ENCODE measurements around the gene SCFD2. TPM values are rescaled to one million over a fixed set of nuclear protein-coding genes. Genes with fewer than 3 reads are reported as not detected.
"Not testable (repeated sequence)": the region's sequence is repeated elsewhere in the genome, so short reads cannot be mapped to it uniquely, and the experiment has no call there.

SCFD2 gene
- total RNA-seq, 4 donors from 2014 or later: 24.7 to 49.2 (median 33.9) TPM

- TF ChIP-seq POLR2A (IDR thresholded peaks at IDR 0.05): no peak
- TF ChIP-seq, protein P1, sequence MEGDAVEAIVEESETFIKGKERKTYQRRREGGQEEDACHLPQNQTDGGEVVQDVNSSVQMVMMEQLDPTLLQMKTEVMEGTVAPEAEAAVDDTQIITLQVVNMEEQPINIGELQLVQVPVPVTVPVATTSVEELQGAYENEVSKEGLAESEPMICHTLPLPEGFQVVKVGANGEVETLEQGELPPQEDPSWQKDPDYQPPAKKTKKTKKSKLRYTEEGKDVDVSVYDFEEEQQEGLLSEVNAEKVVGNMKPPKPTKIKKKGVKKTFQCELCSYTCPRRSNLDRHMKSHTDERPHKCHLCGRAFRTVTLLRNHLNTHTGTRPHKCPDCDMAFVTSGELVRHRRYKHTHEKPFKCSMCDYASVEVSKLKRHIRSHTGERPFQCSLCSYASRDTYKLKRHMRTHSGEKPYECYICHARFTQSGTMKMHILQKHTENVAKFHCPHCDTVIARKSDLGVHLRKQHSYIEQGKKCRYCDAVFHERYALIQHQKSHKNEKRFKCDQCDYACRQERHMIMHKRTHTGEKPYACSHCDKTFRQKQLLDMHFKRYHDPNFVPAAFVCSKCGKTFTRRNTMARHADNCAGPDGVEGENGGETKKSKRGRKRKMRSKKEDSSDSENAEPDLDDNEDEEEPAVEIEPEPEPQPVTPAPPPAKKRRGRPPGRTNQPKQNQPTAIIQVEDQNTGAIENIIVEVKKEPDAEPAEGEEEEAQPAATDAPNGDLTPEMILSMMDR (IDR thresholded peaks at IDR 0.05): no peak
- TF ChIP-seq EP300 (IDR thresholded peaks at IDR 0.05): no peak
- no peak overlapping the region for H3K27ac ChIP-seq
- WGBS, 2 donors: 59 to 62% methylated on average over 10 of the region's 10 CpGs
- H3K27me3 ChIP-seq: no peaks in the 10 kb centered on the region
- DNase-seq (ENCODE audit: low spot score in 2 of 2): no peak
- H3K36me3 ChIP-seq: no peaks in the 10 kb centered on the region
- no peak overlapping the region for H3K4me3 ChIP-seq
- no peaks in the 10 kb centered on the region for H3K9me3 ChIP-seq
- H3K4me1 ChIP-seq: peaks cover 0 to 17% (median 0%) of the 10 kb centered on the region in 4 donors
Observed at GRCh38 chr4:52838729-52839586, 526.9 kb downstream of the SCFD2 start.

DNA sequence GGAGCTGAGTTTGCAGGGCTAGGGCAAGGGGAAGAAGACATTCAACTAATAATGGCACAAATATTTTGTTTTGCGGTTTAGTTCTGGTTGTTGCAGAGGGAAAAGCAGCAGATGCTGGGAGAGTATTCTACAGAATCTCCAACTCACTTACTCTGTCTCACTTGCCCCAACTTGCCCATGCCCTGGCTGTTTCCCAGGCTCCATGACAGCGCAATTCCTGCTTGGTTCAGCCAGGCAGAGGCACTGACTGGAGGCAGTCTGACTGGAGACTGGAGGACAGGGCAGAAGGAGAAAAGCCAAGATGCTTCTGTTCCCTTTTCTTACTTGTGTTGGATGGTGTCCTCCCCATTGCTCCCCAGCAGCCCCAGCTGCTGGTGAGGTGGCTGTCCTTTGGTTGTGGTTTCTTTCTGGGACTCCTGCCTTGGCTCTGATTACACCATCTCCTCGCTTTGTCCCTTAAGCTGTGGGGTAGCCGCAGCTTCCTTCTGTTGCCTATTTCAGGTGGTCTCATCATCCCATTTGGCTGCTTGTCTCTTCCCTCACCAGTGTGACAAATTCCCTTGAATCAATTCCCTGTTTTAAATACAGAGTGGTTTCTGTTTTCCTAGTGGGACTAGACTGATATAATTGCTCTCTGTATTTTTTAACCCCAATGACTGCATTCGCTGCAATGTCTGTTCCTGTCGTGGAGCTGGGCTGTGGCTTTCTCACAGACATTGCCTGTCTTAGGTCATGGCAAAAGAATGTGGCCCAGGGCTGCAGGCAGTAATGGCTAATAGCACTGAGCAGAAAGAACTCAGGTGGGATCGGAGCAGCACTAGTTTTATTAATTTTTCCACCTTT lies 527.9 kb downstream of the SCFD2 start:
- TF ChIP-seq, protein P1 (IDR thresholded peaks at IDR 0.05): no peak
- no peak for TF ChIP-seq POLR2A (IDR thresholded peaks at IDR 0.05)
- no peak overlapping the region for H3K27ac ChIP-seq
- WGBS, 2 donors: 67 to 71% methylated on average over 7 of the region's 7 CpGs

GRCh38 chr4:52836678-52837077 lies 529.2 kb downstream of the SCFD2 start:
- H3K4me1 ChIP-seq: peaks cover 0 to 12% (median 0%) of the 10 kb centered on the region in 4 donors
- WGBS, 2 donors: 95 to 97% methylated on average over 7 of the region's 7 CpGs

More for the DNA sequence above, 527.9 kb downstream of the SCFD2 start:
- no peak for DNase-seq (ENCODE audit: low spot score in 2 of 2)
- H3K36me3 ChIP-seq: no peaks in the 10 kb centered on the region
- H3K4me3 ChIP-seq: no peak overlapping the region
- no peaks in the 10 kb centered on the region for H3K27me3 ChIP-seq
- H3K9me3 ChIP-seq: no peaks in the 10 kb centered on the region
- H3K4me1 ChIP-seq: peaks cover 0 to 17% (median 0%) of the 10 kb centered on the region in 4 donors

DNA sequence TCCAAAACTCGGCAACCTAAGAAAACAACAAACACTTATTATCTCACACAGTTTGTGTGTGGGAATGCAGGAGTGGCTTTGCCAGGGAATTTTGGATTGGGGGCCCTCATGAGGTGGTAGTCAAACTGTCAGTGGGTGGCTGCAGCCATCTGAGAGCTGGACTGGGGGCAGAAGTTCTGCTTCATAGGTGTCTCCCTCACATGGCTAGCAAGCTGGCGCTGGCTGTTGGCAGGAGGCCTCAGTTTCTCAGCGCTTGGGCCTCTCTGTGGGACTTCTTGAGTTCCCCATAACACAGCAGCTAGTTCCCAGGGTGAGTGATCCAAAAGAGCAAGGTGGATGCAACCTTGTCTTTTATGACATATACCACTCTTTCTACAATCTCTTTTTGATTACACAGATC lies 529.7 kb downstream of the SCFD2 start:
- no peaks in the 10 kb centered on the region for H3K9me3 ChIP-seq
- peaks cover 0 to 8% (median 0%) of the 10 kb centered on the region in 4 donors for H3K4me1 ChIP-seq
- 83 to 96% methylated on average over 3 of the region's 3 CpGs for WGBS, 2 donors
- H3K4me3 ChIP-seq: no peak overlapping the region
- H3K36me3 ChIP-seq: no peaks in the 10 kb centered on the region
- no peak overlapping the region for H3K27ac ChIP-seq
- no peaks in the 10 kb centered on the region for H3K27me3 ChIP-seq
- TF ChIP-seq, protein P1 (IDR thresholded peaks at IDR 0.05): no peak
- TF ChIP-seq EP300 (IDR thresholded peaks at IDR 0.05) (no peak), POLR2A (IDR thresholded peaks at IDR 0.05) (no peak)
- DNase-seq (ENCODE audit: low spot score in 2 of 2): no peak

More at GRCh38 chr4:52836678-52837077, 529.2 kb downstream of the SCFD2 start:
- Histone ChIP-seq H3K4me3 (no peak overlapping the region), H3K36me3 (no peaks in the 10 kb centered on the region), H3K9me3 (no peaks in the 10 kb centered on the region), H3K27ac (no peak overlapping the region), H3K27me3 (no peaks in the 10 kb centered on the region)
- DNase-seq (ENCODE audit: low spot score in 2 of 2): no peak
- TF ChIP-seq, protein P1 (IDR thresholded peaks at IDR 0.05): no peak
- TF ChIP-seq EP300 (IDR thresholded peaks at IDR 0.05) (no peak), POLR2A (IDR thresholded peaks at IDR 0.05) (no peak)

DNA sequence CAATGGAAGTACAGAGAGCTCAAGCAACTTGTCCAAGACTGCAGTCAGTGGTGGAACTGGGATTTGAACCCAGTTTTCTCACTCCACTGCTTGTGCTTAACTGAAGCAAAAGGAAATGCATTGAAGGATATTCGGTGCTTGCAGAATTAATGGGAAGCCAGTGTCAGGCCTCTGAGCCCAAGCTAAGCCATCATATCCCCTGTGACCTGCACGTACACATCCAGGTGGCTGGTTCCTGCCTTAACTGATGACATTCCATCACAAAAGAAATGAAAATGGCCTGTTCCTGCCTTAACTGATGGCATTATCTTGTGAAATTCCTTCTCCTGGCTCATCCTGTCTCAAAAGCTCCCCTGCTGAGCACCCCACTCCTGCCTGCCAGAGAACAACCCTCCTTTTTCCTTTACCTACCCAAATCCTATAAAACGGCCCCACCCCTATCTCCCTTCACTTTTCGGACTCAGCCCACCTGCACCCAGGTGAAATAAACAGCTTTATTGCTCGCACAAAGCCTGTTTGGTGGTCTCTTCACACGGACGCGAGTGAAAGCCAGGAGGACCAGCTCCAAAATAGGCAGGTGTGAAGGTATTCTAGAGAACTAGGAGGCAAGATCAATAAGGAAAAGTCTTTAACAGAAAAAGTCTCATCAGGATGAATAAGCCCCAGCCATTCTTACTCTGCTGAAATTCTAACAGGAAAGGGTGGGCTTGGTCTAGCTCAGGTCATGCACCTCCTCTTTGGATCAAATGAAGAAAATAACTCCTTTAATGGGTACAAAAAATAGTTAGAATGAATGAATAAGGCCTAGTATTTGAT lies 531.0 kb downstream of the SCFD2 start:
- not testable (repeated sequence) for H3K9me3 ChIP-seq; H3K27ac ChIP-seq; H3K4me3 ChIP-seq; H3K36me3 ChIP-seq; H3K4me1 ChIP-seq; H3K27me3 ChIP-seq; DNase-seq (ENCODE audit: low spot score in 2 of 2)
- 89 to 90% methylated on average over 8 of the region's 8 CpGs for WGBS, 2 donors
